Measurements from ENCODE around the gene SDK2.

GRCh38 chr17:73554498-73554897 lies 89.7 kb downstream of the SDK2 start:
- TF ChIP-seq HDGF (IDR thresholded peaks at IDR 0.05; ENCODE audit: borderline replicate concordance) = no peak
- TF ChIP-seq SUZ12 (IDR thresholded peaks at IDR 0.05) = no peak
- TF ChIP-seq NFRKB (IDR thresholded peaks at IDR 0.05) = no peak
- TF ChIP-seq LEF1 (IDR thresholded peaks at IDR 0.05; ENCODE audit: borderline replicate concordance) = no peak
- TF ChIP-seq ZNF384 (IDR thresholded peaks at IDR 0.05) = no peak
- no peak for TF ChIP-seq BHLHE40 (IDR thresholded peaks at IDR 0.05; ENCODE audit: borderline replicate concordance)
- no peak for TF ChIP-seq FOXA1 (IDR thresholded peaks at IDR 0.05)
- no peak for TF ChIP-seq SP1 (IDR thresholded peaks at IDR 0.05)
- TF ChIP-seq FOXM1 (IDR thresholded peaks at IDR 0.05; ENCODE audit: borderline replicate concordance) = no peak
- no peak for TF ChIP-seq ELF4 (IDR thresholded peaks at IDR 0.05)
- TF ChIP-seq, protein P1, sequence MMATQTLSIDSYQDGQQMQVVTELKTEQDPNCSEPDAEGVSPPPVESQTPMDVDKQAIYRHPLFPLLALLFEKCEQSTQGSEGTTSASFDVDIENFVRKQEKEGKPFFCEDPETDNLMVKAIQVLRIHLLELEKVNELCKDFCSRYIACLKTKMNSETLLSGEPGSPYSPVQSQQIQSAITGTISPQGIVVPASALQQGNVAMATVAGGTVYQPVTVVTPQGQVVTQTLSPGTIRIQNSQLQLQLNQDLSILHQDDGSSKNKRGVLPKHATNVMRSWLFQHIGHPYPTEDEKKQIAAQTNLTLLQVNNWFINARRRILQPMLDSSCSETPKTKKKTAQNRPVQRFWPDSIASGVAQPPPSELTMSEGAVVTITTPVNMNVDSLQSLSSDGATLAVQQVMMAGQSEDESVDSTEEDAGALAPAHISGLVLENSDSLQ (IDR thresholded peaks at IDR 0.05) = no peak
- no peak for TF ChIP-seq CTBP1 (IDR thresholded peaks at IDR 0.05; ENCODE audit: borderline replicate concordance)
